ENCODE data around the gene HYAL3. TPM values are rescaled to one million over a fixed set of nuclear protein-coding genes. Genes with fewer than 3 reads are reported as not detected.

The HYAL3 gene
- total and polyA plus RNA-seq, 2 of the 13 experiments (the other 11 are each of a cell fraction or from before 2014, with no cell fraction given) = 5.5 to 10.4 TPM

DNA sequence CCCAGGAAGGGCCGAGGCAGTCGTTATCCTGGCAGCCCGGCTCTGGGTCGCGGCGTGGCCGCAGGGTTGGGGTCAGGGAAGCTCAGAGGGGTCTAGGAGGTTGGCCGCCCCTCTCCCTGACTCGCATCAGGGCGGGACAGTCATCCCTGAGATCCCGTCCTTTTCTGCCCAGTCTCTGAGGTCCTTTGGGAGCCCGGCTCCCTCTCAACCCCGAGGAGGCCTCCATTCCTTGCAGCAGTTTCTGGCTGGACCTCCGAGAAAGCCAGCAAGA lies 22.8 kb upstream of the HYAL3 start (continued):
- TF ChIP-seq ZSCAN22 (CRISPR knock-in tag; IDR thresholded peaks at IDR 0.05) = peak; percentile 90
- TF ChIP-seq HBP1 (CRISPR knock-in tag; IDR thresholded peaks at IDR 0.05; ENCODE audit: low read depth) = 0 out of 2 replicates have a peak, but pooled peaks have one; percentile 0
- peak; percentile 33; the same call in 1 of the 2 replicates for TF ChIP-seq ZNF138 (CRISPR knock-in tag; IDR thresholded peaks at IDR 0.05; ENCODE audit: low read depth)
- peak; percentile 7; the same call in 1 of the 2 replicates for TF ChIP-seq ZNF501 (CRISPR knock-in tag; IDR thresholded peaks at IDR 0.05)
- TF ChIP-seq SKI (IDR thresholded peaks at IDR 0.05; ENCODE audit: partially characterized antibody) = no peak
- TF ChIP-seq MAZ (IDR thresholded peaks at IDR 0.05; ENCODE audit: borderline replicate concordance, low read depth, low read length) = no peak
- TF ChIP-seq MAZ (CRISPR knock-in tag; IDR thresholded peaks at IDR 0.05; ENCODE audit: low read depth) = peak; percentile 48
- TF ChIP-seq FOXK2 (IDR thresholded peaks at IDR 0.05) = no peak
- TF ChIP-seq ZNF709 (CRISPR knock-in tag; IDR thresholded peaks at IDR 0.05) = no peak
- TF ChIP-seq, protein P1, sequence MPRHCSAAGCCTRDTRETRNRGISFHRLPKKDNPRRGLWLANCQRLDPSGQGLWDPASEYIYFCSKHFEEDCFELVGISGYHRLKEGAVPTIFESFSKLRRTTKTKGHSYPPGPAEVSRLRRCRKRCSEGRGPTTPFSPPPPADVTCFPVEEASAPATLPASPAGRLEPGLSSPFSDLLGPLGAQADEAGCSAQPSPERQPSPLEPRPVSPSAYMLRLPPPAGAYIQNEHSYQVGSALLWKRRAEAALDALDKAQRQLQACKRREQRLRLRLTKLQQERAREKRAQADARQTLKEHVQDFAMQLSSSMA (CRISPR knock-in tag; IDR thresholded peaks at IDR 0.05) = no peak
- TF ChIP-seq ISL2 (CRISPR knock-in tag; IDR thresholded peaks at IDR 0.05) = peak; percentile 46; the same call in 1 of the 2 replicates
- 0 out of 2 replicates have a peak, but pooled peaks have one; percentile 17 for TF ChIP-seq MEIS2 (CRISPR knock-in tag; IDR thresholded peaks at IDR 0.05)
- 0 out of 2 replicates have a peak, but pooled peaks have one; percentile 41 for TF ChIP-seq ZNF503 (CRISPR knock-in tag; IDR thresholded peaks at IDR 0.05)
- TF ChIP-seq GZF1 (CRISPR knock-in tag; IDR thresholded peaks at IDR 0.05) = no peak
- TF ChIP-seq PHF8 (CRISPR knock-in tag; IDR thresholded peaks at IDR 0.05) = peak; percentile 20; the same call in 1 of the 2 replicates
- peak; percentile 29 for TF ChIP-seq PHF21A (CRISPR knock-in tag; IDR thresholded peaks at IDR 0.05)
- TF ChIP-seq ZNF687 (CRISPR knock-in tag; IDR thresholded peaks at IDR 0.05) = 0 out of 2 replicates have a peak, but pooled peaks have one; percentile 41
- peak; percentile 19; the same call in 1 of the 2 replicates for TF ChIP-seq HIVEP1 (CRISPR knock-in tag; IDR thresholded peaks at IDR 0.05)
- TF ChIP-seq ZNF800 (CRISPR knock-in tag; IDR thresholded peaks at IDR 0.05) = no peak
- no peak for TF ChIP-seq NCOA1 (CRISPR knock-in tag; IDR thresholded peaks at IDR 0.05)
- no peak for TF ChIP-seq SCMH1 (CRISPR knock-in tag; IDR thresholded peaks at IDR 0.05; ENCODE audit: borderline replicate concordance)
- TF ChIP-seq SIX1 (CRISPR knock-in tag; IDR thresholded peaks at IDR 0.05; ENCODE audit: borderline replicate concordance) = 0 out of 2 replicates have a peak, but pooled peaks have one; percentile 8
